Tibial nerve (tissue), 4 donors: Measurements from ENCODE around the gene SPR.

ENCODE experiments used
- EP300 ChIP-seq, 2 donors: sonication (generic); formaldehyde crosslinking; IDR thresholded peaks; one replicate each; pipeline ENCODE4 v1.6.1; 2017; ENCODE audit warnings: antibody characterized with exemption in 2 of 2, mild to moderate bottlenecking in 1 of 2
- POLR2A ChIP-seq, 2 donors: fragments of 450-650 bp; IDR thresholded peaks; one replicate each; pipeline ENCODE4 v1.6.1; 2017; ENCODE audit warnings: antibody characterized with exemption in 2 of 2, mild to moderate bottlenecking in 2 of 2, moderate library complexity in 2 of 2
- TF ChIP-seq, protein P1 (sequence below), 5 experiments: fragments of 200-600 bp in 3 of 5; fragments of 450-650 bp in 2 of 5; sonication (generic) in 3 of 5; IDR thresholded peaks; one replicate each; pipeline ENCODE4 v1.5.1; 2016 to 2019; ENCODE audit warnings: antibody characterized with exemption in 5 of 5, mild to moderate bottlenecking in 3 of 5, moderate library complexity in 2 of 5

DNA sequence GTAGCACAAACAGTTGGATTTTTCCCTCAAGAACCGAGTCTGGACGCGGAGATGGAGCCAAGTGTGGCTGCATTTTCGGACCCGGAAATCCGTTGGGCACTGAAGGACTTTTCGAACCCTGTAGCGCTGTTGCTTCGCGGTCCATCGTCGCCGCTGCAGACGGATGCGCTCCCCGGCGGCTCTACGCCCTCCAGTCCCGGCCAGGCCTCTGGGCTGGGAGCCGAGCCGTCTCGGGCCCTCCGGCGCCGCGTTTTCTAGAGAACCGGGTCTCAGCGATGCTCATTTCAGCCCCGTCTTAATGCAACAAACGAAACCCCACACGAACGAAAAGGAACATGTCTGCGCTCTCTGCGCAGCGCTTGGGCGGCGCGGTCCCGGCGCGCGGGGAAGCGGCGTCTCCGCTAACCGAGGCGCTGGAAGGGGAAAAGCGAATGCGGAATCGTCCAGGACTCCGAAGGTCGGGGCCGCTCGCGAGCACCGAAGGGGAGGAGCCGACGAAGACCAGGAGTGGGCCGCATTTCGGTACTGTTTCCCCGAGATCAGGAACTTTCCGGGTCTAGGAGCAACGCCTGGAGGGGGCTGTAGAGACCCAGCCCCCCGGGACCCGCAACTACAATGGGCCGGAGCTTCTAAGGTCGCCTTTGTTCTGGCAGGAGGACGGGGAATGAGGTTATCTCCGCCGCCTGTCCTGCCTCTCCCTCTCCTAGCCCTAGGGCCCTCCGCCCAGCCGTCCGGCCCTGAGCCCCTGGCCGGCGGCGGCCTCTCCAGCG lies 33.3 kb downstream of the SPR start:
- TF ChIP-seq, protein P1, sequence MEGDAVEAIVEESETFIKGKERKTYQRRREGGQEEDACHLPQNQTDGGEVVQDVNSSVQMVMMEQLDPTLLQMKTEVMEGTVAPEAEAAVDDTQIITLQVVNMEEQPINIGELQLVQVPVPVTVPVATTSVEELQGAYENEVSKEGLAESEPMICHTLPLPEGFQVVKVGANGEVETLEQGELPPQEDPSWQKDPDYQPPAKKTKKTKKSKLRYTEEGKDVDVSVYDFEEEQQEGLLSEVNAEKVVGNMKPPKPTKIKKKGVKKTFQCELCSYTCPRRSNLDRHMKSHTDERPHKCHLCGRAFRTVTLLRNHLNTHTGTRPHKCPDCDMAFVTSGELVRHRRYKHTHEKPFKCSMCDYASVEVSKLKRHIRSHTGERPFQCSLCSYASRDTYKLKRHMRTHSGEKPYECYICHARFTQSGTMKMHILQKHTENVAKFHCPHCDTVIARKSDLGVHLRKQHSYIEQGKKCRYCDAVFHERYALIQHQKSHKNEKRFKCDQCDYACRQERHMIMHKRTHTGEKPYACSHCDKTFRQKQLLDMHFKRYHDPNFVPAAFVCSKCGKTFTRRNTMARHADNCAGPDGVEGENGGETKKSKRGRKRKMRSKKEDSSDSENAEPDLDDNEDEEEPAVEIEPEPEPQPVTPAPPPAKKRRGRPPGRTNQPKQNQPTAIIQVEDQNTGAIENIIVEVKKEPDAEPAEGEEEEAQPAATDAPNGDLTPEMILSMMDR (IDR thresholded peaks at IDR 0.05): no peak
- TF ChIP-seq EP300 (IDR thresholded peaks at IDR 0.05): peak in 1 of 2 donors; percentile 77
- no peak for TF ChIP-seq POLR2A (IDR thresholded peaks at IDR 0.05)
